HepG2 (cell line): ENCODE results near the gene WWC1. TPM values are rescaled to one million over a fixed set of nuclear protein-coding genes. Genes with fewer than 3 reads are reported as not detected.

Source experiments
- ATAC-seq: fragments of 200-7000 bp; cut with Tn5 transposase; 3 replicates; pipeline ENCODE4 v1.9.1; 2020; ENCODE audit warnings: mild to moderate bottlenecking, moderate library complexity
- BruUV-seq: library from RNA; stranded (reverse); fragments of 400-500 nt; replicated peaks from 2 replicates; lab custom pipeline; 2021; lab: Mats Ljungman, UMichigan
- CTCF ChIA-PET: fragments of 300-600 bp; formaldehyde crosslinking; extraction: SDS; loops from one replicate; lab custom pipeline; 2021; ENCODE audit warnings: low total read pairs, inconsistent platforms, low intra/inter-chr PET ratio; lab: Yijun Ruan, JAX
- POLR2A ChIA-PET: fragments of 350-600 bp; sonication (Branson Sonifier 250); formaldehyde crosslinking; loops from one replicate; lab custom pipeline; 2020; ENCODE audit warnings: antibody characterized with exemption, inconsistent platforms; lab: Yijun Ruan, JAX
- DNase-seq: peaks from one replicate; pipeline ENCODE4 v3.0.0-alpha.2; 2015; ENCODE audit warnings: low spot score
- FAIRE-seq: peaks from 3 replicates; lab custom pipeline; 2011; peaks lifted over from hg19 to GRCh38; lab: Jason Lieb, UNC
- H2AFZ ChIP-seq: one replicate; pipeline ENCODE4 v1.6.1; 2011; ENCODE audit warnings: low read length, inconsistent platforms
- H3K27ac ChIP-seq: fragments of 300-600 bp; 3 replicates; pipeline ENCODE4 v1.8.0; 2011; ENCODE audit warnings: mixed run types, mild to moderate bottlenecking, mixed read lengths, low read length, inconsistent platforms; ENCODE audit not compliant: insufficient read depth; ENCODE audit errors: extremely low read length
- H3K27me3 ChIP-seq, 2 experiments: fragments of 200-600 bp in 1 of 2; 2 replicates in 1 of 2; 3 replicates in 1 of 2; pipeline versions ENCODE4 v1.6.0 to v1.8.0; 2011; ENCODE audit warnings: low read length in 2 of 2, mild to moderate bottlenecking in 2 of 2, moderate library complexity in 2 of 2, inconsistent platforms in 1 of 2; ENCODE audit not compliant: insufficient read depth in 2 of 2, control insufficient read depth in 1 of 2
- H3K36me3 ChIP-seq, 2 experiments: fragments of 200-600 bp in 1 of 2; replicated peaks in 1 of 2; 2 replicates in 1 of 2; 3 replicates in 1 of 2; pipeline versions ENCODE4 v1.5.1 to v1.8.0; 2011; ENCODE audit warnings: low read length in 2 of 2, inconsistent platforms in 1 of 2; ENCODE audit not compliant: insufficient read depth in 2 of 2, control insufficient read depth in 1 of 2
- H3K4me1 ChIP-seq: 2 replicates; pipeline ENCODE4 v1.5.1; 2012; ENCODE audit warnings: low read length, inconsistent platforms; ENCODE audit not compliant: insufficient read depth
- H3K4me2 ChIP-seq: 2 replicates; pipeline ENCODE4 v1.6.0; 2011; ENCODE audit warnings: low read depth, low read length, inconsistent platforms
- H3K4me3 ChIP-seq, 3 experiments: fragments of 200-600 bp in 1 of 3; sonication (generic), shearing (Covaris generic) in 1 of 3; replicated peaks in 1 of 3; 2 replicates each; pipeline ENCODE4 v1.5.1; 2011 to 2016; ENCODE audit warnings: low read length in 3 of 3, inconsistent platforms in 2 of 3, low read depth in 2 of 3, mild to moderate bottlenecking in 2 of 3, control low read depth in 1 of 3, mixed read lengths in 1 of 3; ENCODE audit not compliant: insufficient read depth in 1 of 3
- H3K79me2 ChIP-seq: one replicate; pipeline ENCODE4 v1.6.1; 2011; ENCODE audit warnings: low read length, inconsistent platforms; ENCODE audit not compliant: insufficient read depth
- H3K9ac ChIP-seq: 2 replicates; pipeline ENCODE4 v1.6.0; 2011; ENCODE audit warnings: mild to moderate bottlenecking, low read depth, low read length, inconsistent platforms; ENCODE audit not compliant: insufficient read depth
- H3K9me3 ChIP-seq: 2 replicates; pipeline ENCODE4 v1.5.1; 2012; ENCODE audit warnings: mild to moderate bottlenecking, low read length
- H4K20me1 ChIP-seq: 2 replicates; pipeline ENCODE4 v1.6.0; 2011; ENCODE audit warnings: inconsistent platforms, mild to moderate bottlenecking, low read length, moderate library complexity; ENCODE audit not compliant: insufficient read depth
- ADNP ChIP-seq: sonication (generic); formaldehyde crosslinking; IDR thresholded peaks from 2 replicates; pipeline ENCODE4 v1.4.0; 2020; ENCODE audit warnings: missing genetic modification reagents
- DPF2 ChIP-seq: sonication (generic); formaldehyde crosslinking; IDR thresholded peaks from 2 replicates; pipeline ENCODE4 v1.4.0; 2020; ENCODE audit warnings: mild to moderate bottlenecking, low read depth, missing genetic modification reagents, borderline replicate concordance
- EEA1 ChIP-seq: sonication (generic); formaldehyde crosslinking; IDR thresholded peaks from 2 replicates; pipeline ENCODE4 v1.5.1; 2020; ENCODE audit warnings: mild to moderate bottlenecking, missing genetic modification reagents, borderline replicate concordance
- KDM1A ChIP-seq: IDR thresholded peaks from 2 replicates; pipeline ENCODE4 v1.6.1; 2016; ENCODE audit warnings: missing compliant biosample characterization
- KLF6 ChIP-seq: IDR thresholded peaks from 2 replicates; pipeline ENCODE4 v1.8.0; 2016; ENCODE audit warnings: missing biosample characterization, missing genetic modification reagents
- MEF2D ChIP-seq: sonication (generic); formaldehyde crosslinking; IDR thresholded peaks from 2 replicates; pipeline ENCODE4 v1.5.1; 2020; ENCODE audit warnings: mild to moderate bottlenecking, missing genetic modification reagents
- MYNN ChIP-seq: sonication (generic); formaldehyde crosslinking; IDR thresholded peaks from 2 replicates; pipeline ENCODE4 v1.4.0; 2020; ENCODE audit warnings: mild to moderate bottlenecking, low read depth, missing genetic modification reagents
- NR2C2 ChIP-seq: sonication (generic); formaldehyde crosslinking; IDR thresholded peaks from 2 replicates; pipeline ENCODE4 v1.4.0; 2020; ENCODE audit warnings: missing genetic modification reagents, mild to moderate bottlenecking, moderate library complexity, borderline replicate concordance
- REXO4 ChIP-seq: sonication (generic); formaldehyde crosslinking; IDR thresholded peaks from 2 replicates; pipeline ENCODE4 v1.8.0; 2022; ENCODE audit warnings: missing genetic modification reagents, mild to moderate bottlenecking, borderline replicate concordance
- RXRB ChIP-seq: IDR thresholded peaks from 2 replicates; pipeline ENCODE4 v1.6.1; 2016; ENCODE audit warnings: borderline replicate concordance, missing genetic modification reagents, missing compliant biosample characterization
- SETDB1 ChIP-seq: sonication (generic); formaldehyde crosslinking; IDR thresholded peaks from 2 replicates; pipeline ENCODE4 v1.5.1; 2020; ENCODE audit warnings: missing genetic modification reagents, mild to moderate bottlenecking, borderline replicate concordance
- ZNF20 ChIP-seq: sonication (generic); formaldehyde crosslinking; IDR thresholded peaks from 2 replicates; pipeline ENCODE4 v1.4.0; 2020; ENCODE audit warnings: mild to moderate bottlenecking, moderate library complexity, missing genetic modification reagents
- ZNF251 ChIP-seq: sonication (generic); formaldehyde crosslinking; IDR thresholded peaks from 2 replicates; pipeline ENCODE4 v1.9.0; 2021; ENCODE audit warnings: mild to moderate bottlenecking, missing genetic modification reagents
- ZNF354B ChIP-seq: sonication (generic); formaldehyde crosslinking; IDR thresholded peaks from 2 replicates; pipeline ENCODE4 v1.8.0; 2022; ENCODE audit warnings: mild to moderate bottlenecking, missing genetic modification reagents
- ZNF780A ChIP-seq: sonication (generic); formaldehyde crosslinking; IDR thresholded peaks from 2 replicates; pipeline ENCODE4 v1.8.0; 2022; ENCODE audit warnings: mild to moderate bottlenecking, missing genetic modification reagents, moderate library complexity
- WGBS: methylation state at CpG from one replicate; pipeline ENCODE4 v1.1.6; 2017; ENCODE audit warnings: low lambda C conversion rate; 5-methylcytosine and 5-hydroxymethylcytosine counted together
- in situ Hi-C: cut with HindIII; loops from 2 replicates; pipeline ENCODE4 v1.10.0; 2017; ENCODE audit warnings: low pct_unique_long_range_greater_than_20kb; ENCODE audit not compliant: extremely low pct_ligation_motif_present
- intact Hi-C: fragments of 100-400 bp; cut with micrococcal nuclease; formaldehyde crosslinking; loops from one replicate; pipeline ENCODE4 v1.10.0; 2022; ENCODE audit not compliant: unreplicated experiment
- polyA plus RNA-seq, 8 experiments: library from polyadenylated mRNA; depleted of rRNA in 3 of 8; stranded (reverse) in 7 of 8; unstranded in 1 of 8; fragments of >200 nt; fragmentation: Illumina TruSeq in 4 of 8; extraction: Trizol in 4 of 8; gene quantifications; 2 replicates each; pipeline versions ENCODE4 v1.2.1 to v1.2.3, GENCODE V29; 2011 to 2016; ENCODE audit warnings: low read depth in 4 of 8, missing spikeins in 1 of 8, mixed read lengths in 1 of 8; ENCODE audit not compliant: insufficient read depth in 1 of 8
- total RNA-seq, 5 experiments: library from RNA; depleted of rRNA; stranded (reverse); fragments of >200 nt; fragmentation: Illumina TruSeq; extraction: Trizol; gene quantifications; 2 replicates each; pipeline ENCODE4 v1.2.3, GENCODE V29; 2016; ENCODE audit warnings: low read depth in 1 of 5
- TF ChIP-seq, protein P1 (sequence below): sonication (generic); formaldehyde crosslinking; IDR thresholded peaks from 2 replicates; pipeline ENCODE4 v1.4.0; 2020; ENCODE audit warnings: mild to moderate bottlenecking, low read depth, missing genetic modification reagents
- TF ChIP-seq, protein P2 (sequence below): sonication (generic); formaldehyde crosslinking; IDR thresholded peaks from 2 replicates; pipeline ENCODE4 v1.4.0; 2020; ENCODE audit warnings: missing genetic modification reagents

WWC1 gene
- total and polyA plus RNA-seq, 2 of the 13 experiments (the other 11 are each of a cell fraction or from before 2014, with no cell fraction given) = 8.3 to 17.9 TPM

DNA sequence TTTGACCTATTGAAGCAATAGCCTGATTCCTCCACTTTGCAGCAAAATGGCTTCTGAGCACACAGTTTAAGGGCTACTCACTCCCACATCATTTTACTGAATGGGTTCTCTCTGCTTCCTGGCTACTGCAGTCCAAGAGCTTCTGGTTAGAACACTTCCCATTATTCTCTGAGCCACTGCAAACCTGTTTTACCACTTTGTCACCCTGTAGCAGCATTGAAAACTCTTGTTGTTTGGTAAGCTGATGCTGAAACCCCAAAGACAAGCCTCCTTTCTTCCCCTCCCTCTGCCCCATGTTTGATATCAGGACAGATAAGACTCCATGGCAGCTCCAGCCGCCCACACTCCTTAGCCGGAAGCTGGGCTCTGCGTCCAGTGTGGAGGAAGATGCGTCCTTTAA lies 110.4 kb downstream of the WWC1 start:
- H3K9me3 ChIP-seq = no peaks in the 10 kb centered on the region
- in situ Hi-C loops (no loop called here), intact Hi-C loops (no loop called here)
- no peaks in the 10 kb centered on the region for H4K20me1 ChIP-seq
- H3K4me3 ChIP-seq = no peak overlapping the region
- POLR2A ChIA-PET = no interaction called here
- H3K4me2 ChIP-seq = no peak overlapping the region
- peaks cover 16 to 28% of the 10 kb centered on the region in 2 experiments for H3K36me3 ChIP-seq
- H3K9ac ChIP-seq = no peak overlapping the region
- CTCF ChIA-PET = no interaction called here
- ATAC-seq (no peak), FAIRE-seq (no peak)
- H3K27ac ChIP-seq = no peak overlapping the region
- H3K79me2 ChIP-seq = no peaks in the 10 kb centered on the region
- H3K4me1 ChIP-seq = no peaks in the 10 kb centered on the region
- WGBS = 100% methylated on average over 4 of the region's 4 CpGs
- H2AFZ ChIP-seq = no peak overlapping the region
- no peaks in the 10 kb centered on the region for H3K27me3 ChIP-seq
- TF ChIP-seq REXO4 = no peak
- no peak for TF ChIP-seq ZNF354B (CRISPR knock-in tag)
- no peak for TF ChIP-seq ADNP
- TF ChIP-seq, protein P1, sequence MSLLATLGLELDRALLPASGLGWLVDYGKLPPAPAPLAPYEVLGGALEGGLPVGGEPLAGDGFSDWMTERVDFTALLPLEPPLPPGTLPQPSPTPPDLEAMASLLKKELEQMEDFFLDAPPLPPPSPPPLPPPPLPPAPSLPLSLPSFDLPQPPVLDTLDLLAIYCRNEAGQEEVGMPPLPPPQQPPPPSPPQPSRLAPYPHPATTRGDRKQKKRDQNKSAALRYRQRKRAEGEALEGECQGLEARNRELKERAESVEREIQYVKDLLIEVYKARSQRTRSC = no peak
- no peak for TF ChIP-seq ZNF20 (CRISPR knock-in tag)
- no peak for TF ChIP-seq KDM1A (CRISPR knock-in tag)
- no peak for TF ChIP-seq KLF6 (CRISPR knock-in tag)
- TF ChIP-seq MEF2D (CRISPR knock-in tag) = no peak
- TF ChIP-seq, all 625 proteins: peak for 0
- no TSS peak for BruUV-seq
- no peak for DNase-seq

DNA sequence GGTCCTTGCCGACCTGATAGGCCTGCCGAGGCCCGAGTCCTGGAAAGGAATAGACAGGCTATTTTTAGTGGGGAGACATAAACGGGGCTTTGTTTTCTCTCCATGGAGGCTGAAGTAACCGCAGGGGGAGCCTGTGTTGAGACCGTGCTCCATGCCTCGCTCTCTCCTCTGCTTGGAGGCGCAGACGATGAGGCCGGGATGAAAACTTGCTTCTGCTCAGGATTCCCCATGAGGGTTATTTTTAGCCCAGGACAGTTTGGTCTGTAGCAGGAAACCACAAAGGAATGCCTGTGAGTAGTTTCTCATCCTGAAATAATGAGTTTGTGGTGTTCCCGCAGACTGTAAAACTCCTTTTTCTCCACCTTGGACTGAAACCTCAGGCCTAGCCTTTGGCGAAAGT lies 112.9 kb downstream of the WWC1 start:
- CTCF ChIA-PET = no interaction called here
- no peak overlapping the region for H3K4me3 ChIP-seq
- in situ Hi-C loops = no loop called here
- no peaks in the 10 kb centered on the region for H3K9me3 ChIP-seq
- no TSS peak for BruUV-seq
- peaks cover 18 to 23% of the 10 kb centered on the region in 2 experiments for H3K36me3 ChIP-seq
- POLR2A ChIA-PET = no interaction called here
- no peak overlapping the region for H2AFZ ChIP-seq
- no peaks in the 10 kb centered on the region for H3K4me1 ChIP-seq
- FAIRE-seq = no peak
- intact Hi-C loops = no loop called here
- H3K9ac ChIP-seq = no peak overlapping the region
- H3K4me2 ChIP-seq = no peak overlapping the region
- H4K20me1 ChIP-seq = no peaks in the 10 kb centered on the region
- H3K27ac ChIP-seq = no peak overlapping the region
- ATAC-seq = no peak
- 96% methylated on average over 6 of the region's 12 CpGs for WGBS
- DNase-seq = no peak
- H3K27me3 ChIP-seq = no peaks in the 10 kb centered on the region
- H3K79me2 ChIP-seq = no peaks in the 10 kb centered on the region
- TF ChIP-seq SETDB1 (CRISPR knock-in tag) (no peak), ZNF251 (CRISPR knock-in tag) (no peak), MYNN (CRISPR knock-in tag) (no peak), EEA1 (CRISPR knock-in tag) (no peak), DPF2 (CRISPR knock-in tag) (no peak), ZNF780A (no peak), RXRB (CRISPR knock-in tag) (no peak), NR2C2 (CRISPR knock-in tag) (no peak)
- TF ChIP-seq, protein P2, sequence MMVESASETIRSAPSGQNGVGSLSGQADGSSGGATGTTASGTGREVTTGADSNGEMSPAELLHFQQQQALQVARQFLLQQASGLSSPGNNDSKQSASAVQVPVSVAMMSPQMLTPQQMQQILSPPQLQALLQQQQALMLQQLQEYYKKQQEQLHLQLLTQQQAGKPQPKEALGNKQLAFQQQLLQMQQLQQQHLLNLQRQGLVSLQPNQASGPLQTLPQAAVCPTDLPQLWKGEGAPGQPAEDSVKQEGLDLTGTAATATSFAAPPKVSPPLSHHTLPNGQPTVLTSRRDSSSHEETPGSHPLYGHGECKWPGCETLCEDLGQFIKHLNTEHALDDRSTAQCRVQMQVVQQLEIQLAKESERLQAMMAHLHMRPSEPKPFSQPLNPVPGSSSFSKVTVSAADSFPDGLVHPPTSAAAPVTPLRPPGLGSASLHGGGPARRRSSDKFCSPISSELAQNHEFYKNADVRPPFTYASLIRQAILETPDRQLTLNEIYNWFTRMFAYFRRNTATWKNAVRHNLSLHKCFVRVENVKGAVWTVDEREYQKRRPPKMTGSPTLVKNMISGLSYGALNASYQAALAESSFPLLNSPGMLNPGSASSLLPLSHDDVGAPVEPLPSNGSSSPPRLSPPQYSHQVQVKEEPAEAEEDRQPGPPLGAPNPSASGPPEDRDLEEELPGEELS (CRISPR knock-in tag) = no peak
